ENCODE measurements around the gene TBC1D26.
"Not testable (repeated sequence)": the region's sequence is repeated elsewhere in the genome, so short reads cannot be mapped to it uniquely, and the experiment has no call there.

Gene TBC1D26

DNA sequence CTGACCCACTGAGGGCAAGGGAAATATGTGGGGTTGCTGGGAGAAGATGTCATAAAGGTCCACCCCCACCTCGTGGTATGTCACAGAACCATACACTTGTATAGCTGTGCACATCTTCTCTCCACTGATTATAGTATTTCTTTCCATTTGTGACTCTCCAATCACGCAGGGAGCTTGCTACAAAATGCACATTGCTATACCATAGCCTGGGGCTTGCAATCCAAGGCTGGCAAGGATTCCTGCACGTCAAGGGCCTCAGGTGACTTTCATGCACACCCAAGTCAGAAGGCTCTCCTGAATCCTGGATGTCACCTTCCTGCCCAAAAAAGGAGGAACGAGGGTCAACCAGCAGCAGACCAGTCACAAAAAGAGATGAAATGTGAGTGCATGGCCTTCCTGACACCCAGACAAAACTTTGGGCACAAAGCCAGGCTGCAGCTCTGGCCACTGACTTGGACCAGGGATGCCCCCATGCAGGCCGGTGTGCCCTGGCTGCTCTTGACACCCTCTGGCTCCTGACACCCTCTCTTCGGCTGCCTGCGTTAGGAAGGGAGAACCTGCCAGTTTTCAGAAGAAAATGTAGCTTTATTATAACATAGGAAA lies 12.1 kb downstream of the TBC1D26 start:
- DNase-seq, result no peak

DNA sequence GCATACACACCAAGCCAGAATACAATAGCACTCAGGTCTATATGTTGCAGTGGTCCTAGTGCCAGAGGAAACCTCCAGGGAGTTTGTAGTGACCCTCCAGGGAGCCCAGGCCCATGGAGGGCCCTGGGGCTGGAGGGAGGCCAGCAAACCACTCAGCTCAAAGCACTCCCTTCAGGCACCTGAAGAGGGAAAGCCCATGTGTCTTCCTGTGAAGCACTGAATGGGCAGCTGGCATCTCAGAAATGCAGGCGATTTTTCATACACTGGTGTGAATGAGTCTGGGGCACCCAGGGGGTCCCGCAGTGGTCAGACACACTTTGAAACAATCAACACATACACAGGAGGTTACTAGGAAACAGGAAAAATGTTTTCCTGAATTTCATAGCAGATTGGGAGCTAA lies 12.8 kb downstream of the TBC1D26 start:
- no peak for DNase-seq

DNA sequence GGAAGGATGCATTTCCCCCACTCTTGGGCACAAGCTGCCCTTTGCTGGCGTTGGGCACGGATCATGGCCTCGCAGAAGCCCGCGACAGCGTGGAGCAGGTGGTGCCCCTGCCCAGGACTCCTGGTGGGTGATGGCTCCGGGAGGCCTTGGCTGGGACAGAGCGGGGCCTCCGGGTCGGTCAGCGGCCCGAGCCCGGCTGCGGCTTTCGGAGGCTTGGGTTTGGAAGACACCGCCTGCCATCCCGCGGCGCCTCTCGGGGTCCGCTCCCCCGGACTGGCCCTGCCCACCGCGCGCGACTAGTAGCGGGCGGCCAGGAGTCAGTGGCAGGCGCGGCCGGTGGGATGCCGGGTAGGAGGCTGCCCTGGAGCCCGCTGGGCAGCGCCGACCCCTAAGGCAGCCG lies 17.3 kb downstream of the TBC1D26 start:
- DNase-seq, result not testable (repeated sequence)

DNA sequence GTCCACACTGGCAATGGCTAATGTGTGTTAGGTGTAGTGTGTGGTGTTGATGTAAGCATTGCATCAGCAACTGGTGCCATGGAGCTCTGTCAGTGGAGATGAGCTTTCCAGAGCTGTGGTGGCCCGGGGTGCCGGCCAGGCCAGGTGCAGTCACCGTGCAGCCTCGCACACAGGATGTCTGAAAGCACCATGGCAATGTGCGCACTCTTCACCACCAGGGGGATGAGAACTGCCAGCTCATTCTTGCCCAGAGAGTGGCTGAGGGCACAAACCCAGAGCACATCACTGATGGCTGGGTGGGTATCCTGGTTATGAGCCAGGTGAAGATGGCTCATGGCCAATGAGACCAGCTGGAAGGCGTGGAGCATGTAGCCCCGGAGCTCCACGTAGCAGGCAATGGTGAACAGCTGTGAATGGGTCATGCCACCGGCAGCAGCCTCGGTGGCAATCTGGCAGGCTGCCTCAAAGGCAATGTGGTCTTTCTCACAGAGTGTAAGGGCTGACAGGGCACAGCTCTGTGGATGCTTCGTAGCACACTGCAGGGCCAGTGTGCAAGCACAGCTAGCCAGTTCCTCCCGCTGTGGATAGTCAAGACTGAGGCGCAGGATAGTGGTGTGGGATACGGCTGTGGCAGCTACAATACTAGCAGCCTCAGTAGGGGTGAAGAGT lies 36.9 kb downstream of the TBC1D26 start:
- not testable (repeated sequence) for DNase-seq

DNA sequence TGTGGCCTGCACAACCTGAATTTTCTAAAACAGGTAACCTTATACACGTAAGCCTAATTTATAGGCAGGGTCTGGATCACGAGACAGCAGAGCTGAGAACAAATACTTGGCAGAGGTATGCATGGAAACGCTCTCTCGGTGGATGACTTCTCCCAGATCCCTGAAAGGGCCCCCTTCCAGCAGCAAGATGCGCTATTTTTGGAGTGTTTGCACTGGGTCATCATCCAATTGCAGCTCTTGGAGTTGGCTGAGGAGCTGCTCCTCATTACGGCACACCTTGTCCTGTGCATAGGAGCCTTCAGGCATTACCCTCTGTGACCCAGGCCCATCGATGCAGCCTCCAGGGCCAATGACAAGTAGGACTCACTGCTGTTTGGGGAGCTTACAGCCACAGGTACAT lies 38.6 kb downstream of the TBC1D26 start:
- not testable (repeated sequence) for DNase-seq

DNA sequence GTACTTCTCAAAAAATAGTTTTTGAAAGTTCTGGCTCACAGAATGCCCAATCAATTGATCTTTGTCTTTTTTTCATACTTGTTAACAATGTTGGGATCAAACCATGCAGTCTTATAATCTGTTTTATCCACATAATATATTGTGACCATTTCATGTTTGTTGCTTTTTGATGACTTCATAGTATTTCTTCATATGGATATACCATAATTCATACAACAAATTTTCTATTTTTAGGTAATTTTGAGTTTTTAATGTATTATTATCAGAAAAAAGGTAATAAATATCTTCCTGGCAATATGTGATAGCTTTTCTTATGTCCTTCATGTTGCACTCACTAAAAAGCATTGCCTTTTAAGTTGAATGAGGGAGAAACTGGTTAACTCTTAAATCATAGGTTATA lies 44.8 kb downstream of the TBC1D26 start:
- DNase-seq, result no peak

DNA sequence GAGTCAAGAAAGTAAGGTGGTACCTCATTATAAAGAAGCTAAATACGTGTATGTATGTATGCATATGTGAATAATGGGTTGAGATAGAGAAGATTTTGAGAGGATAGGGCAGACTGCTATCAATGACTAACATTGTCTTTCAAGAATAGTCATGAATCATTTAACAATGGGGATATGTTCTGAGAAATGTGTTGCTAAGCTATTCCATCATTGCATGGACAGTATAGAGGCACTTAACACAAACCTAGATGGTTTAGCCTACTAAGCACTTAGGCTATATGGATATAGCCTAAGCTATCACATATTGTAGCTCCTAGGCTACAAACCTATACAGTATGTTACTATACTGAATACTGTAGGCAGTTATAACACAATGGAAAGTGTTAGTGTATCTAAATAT lies 45.2 kb downstream of the TBC1D26 start:
- no peak for DNase-seq

DNA sequence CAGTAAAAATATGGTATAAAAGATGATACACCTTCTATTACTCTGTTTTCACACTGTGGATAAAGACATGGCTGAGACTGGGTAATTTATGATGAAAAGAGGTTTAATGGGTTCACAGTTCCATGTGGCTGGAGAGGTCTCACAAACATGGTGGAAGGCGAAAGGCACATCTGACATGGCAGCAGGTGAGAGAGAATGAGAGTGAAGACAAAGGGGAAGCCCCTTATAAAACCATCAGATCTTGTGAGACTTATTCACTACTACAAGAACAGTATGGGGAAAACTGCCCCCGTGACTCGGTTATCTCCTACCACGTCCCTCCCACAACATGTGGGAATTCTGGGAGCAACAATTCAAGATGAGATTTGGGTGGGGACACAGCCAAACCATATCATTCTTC lies 45.6 kb downstream of the TBC1D26 start:
- no peak for DNase-seq

DNA sequence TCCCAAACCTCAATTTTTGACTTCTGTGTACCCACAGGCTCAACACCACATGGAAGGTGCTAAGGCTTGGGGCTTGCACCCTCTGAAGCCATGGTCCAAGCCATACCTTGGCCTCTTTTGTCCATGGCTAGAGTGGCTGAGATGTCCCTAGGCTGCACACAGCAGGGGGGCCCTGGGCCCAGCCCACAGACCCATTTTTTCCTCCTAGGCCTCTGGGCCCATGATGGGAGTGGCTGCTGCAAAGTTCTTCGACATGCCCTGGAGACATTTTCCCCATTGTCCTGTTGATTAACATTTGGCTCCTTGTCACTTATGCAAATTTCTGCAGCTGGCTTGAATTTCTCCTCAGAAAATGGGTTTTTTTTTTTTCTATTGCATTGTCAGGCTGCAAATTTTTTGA lies 47.0 kb downstream of the TBC1D26 start:
- no peak for DNase-seq

DNA sequence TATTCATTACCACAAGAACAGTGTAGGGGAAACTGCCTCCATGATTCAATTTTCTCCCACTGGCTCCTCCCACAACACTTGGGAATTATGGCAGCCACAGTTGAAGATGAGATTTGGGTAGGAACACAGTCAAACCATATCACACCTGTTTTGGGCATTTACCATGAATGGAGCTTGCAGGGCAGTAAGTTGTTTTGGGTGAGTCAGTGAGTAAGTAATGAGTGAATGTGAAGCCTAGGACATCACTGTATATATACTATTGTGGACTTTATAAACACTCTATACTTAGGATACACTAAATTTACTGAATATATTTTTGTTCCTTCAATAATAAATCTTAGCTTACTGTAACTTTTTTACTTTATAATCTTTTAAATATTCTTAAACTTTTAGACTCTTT lies 48.1 kb downstream of the TBC1D26 start:
- DNase-seq, result no peak

DNA sequence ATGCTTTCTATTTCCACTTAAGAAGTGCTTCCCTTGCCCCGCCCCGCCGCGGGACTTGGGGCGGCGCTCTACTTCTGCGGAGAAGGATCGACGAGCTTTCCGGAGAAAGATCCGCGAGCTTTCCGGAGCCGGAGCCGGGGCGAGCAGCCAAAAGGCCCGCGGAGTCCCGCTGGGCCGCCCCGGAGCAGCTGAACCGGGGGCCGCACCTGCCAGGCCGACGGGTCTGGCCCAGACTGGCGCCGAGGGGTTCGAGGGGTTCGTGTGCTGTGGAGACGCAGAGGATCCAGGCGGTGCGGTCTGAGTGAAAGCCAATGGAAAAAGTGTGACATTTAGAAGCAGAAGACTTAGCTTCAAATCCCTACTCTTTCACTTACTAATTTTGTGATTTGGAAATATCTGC lies 50.8 kb downstream of the TBC1D26 start:
- peak in 1 of 2 donors; percentile 51 for DNase-seq

DNA sequence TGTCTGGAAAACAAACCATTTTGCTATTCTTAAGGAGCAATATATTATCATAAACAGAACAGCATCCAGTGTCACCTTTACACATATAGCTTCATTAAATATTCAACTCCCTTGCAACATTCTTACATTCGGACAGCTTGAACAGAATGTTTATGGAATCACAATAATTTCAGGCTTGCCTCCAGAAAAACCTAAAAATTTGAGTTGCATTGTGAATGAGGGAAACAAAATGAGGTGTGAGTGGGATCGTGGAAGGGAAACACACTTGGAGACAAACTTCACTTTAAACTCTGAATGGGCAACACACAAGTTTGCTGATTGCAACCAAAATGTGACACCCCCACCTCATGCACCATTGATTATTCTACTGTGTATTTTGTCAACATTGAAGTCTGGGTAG lies 51.4 kb downstream of the TBC1D26 start:
- DNase-seq, result no peak

DNA sequence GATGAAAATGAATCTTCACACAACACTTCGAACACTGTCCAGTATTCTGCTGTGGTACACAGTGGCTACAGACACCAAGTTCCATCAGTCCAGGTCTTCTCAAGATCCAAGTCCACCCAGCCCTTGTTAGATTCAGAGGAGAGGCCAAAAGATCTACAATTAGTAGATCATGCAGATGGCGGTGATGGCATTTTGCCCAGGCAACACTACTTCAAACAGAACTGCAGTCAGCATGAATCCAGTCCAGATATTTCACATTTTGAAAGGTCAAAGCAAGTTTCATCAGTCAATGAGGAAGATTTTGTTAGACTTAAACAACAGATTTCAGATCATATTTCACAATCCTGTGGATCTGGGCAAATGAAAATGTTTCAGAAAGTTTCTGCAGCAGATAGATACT lies 52.3 kb downstream of the TBC1D26 start:
- DNase-seq, result not testable (repeated sequence)

DNA sequence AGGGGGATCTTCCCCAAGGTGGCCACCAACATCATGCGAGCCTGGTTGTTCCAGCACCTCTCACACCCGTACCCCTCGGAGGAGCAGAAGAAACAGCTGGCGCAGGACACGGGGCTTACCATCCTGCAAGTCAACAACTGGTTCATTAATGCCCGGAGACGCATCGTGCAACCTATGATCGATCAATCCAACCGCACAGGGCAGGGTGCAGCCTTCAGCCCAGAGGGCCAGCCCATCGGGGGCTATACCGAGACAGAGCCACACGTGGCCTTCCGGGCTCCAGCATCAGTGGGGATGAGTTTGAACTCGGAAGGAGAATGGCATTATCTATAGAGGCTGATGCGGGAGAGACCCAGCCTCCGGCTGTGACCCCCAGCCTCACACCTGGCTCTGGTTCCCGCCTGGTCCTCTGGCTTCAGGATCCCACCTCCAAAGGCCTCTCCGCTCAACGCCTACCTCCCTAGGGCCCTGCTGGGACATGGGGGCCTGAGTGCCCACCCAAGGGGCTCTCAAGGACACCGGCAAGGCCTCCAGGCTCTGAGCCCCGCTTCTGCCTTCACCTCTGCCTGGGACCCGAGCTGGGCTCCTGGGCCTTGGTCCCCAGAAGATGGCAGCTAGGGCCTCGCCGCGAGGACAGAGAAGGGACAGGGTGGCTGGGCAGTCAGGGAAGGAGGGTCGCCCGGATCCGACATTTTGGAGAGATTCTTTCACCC lies 55.4 kb downstream of the TBC1D26 start:
- not testable (repeated sequence) for DNase-seq

DNA sequence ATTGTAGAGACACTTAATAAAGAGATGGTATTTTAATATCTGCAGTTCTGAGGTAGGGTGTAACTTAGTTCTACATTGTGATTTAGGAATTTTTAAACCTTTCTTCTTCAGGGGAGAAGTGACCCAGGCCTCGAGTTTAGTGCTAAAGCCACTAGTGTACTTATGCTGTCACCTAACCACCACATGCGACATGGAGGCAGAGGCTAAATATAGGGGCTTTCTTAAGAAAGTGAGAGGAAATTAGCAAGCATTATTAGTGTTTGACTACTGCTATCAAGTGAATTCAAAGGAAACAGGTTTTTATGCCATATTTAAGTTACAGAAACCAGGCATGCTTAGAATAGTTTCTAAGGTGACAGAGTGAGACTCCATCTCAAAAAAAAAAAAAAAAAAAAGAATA lies 56.3 kb downstream of the TBC1D26 start:
- not testable (repeated sequence) for DNase-seq
